ENCODE data around the gene MMAB. TPM values are rescaled to one million over a fixed set of nuclear protein-coding genes. Genes with fewer than 3 reads are reported as not detected.
A peak's percentile ranks its signal among the peaks of the same experiment; 100 is the strongest.

The MMAB gene
- total and polyA plus RNA-seq, 5 donors from 2014 or later: 6.8 to 22.4 (median 21.9) TPM

- H3K36me3 ChIP-seq (ENCODE audit: control insufficient read depth, insufficient read depth, low read length): peaks cover 42% of the 10 kb centered on the region
- DNase-seq: no peak
- Mint-ChIP-seq H3K4me1 (no peaks in the 10 kb centered on the region), H3K9me3 (no peaks in the 10 kb centered on the region), H3K4me3 (no peak overlapping the region), H3K27ac (no peak overlapping the region), H3K27me3 (no peaks in the 10 kb centered on the region), H3K36me3 (peaks cover 41% of the 10 kb centered on the region)
- H3K4me1 ChIP-seq (ENCODE audit: control insufficient read depth, insufficient read depth, low read length, poor library complexity, severe bottlenecking): no peaks in the 10 kb centered on the region
- H3K4me3 ChIP-seq (ENCODE audit: low read depth, low read length): no peak overlapping the region
- no peaks in the 10 kb centered on the region for H3K27me3 ChIP-seq (ENCODE audit: control insufficient read depth, insufficient read depth, low read length)
- H3K9me3 ChIP-seq (ENCODE audit: control insufficient read depth in 2 of 2, low read length in 2 of 2): no peaks in the 10 kb centered on the region
- no peak overlapping the region for H3K27ac ChIP-seq (ENCODE audit: insufficient read depth, low read length, poor library complexity, severe bottlenecking)
- no peak for ATAC-seq (ENCODE audit: low read depth in 2 of 2)
These were observed 7.5 kb upstream of the MMAB start for GRCh38 chr12:109580684-109581333.

- H3K36me3 ChIP-seq (ENCODE audit: control insufficient read depth, insufficient read depth, low read length): peaks cover 42% of the 10 kb centered on the region
- H3K36me3 Mint-ChIP-seq: peaks cover 41% of the 10 kb centered on the region
- no peak overlapping the region for H3K27ac Mint-ChIP-seq
These were observed 7.0 kb upstream of the MMAB start for GRCh38 chr12:109580272-109580671.

GRCh38 chr12:109579639-109580038 is 6.3 kb upstream of the MMAB start:
- peaks cover 42% of the 10 kb centered on the region for H3K36me3 ChIP-seq (ENCODE audit: control insufficient read depth, insufficient read depth, low read length)
- H3K4me3 Mint-ChIP-seq: no peak overlapping the region
- H3K4me1 ChIP-seq (ENCODE audit: control insufficient read depth, insufficient read depth, low read length, poor library complexity, severe bottlenecking): peaks cover 2% of the 10 kb centered on the region
- H3K9me3 ChIP-seq (ENCODE audit: control insufficient read depth in 2 of 2, low read length in 2 of 2): no peaks in the 10 kb centered on the region
- peaks cover 41% of the 10 kb centered on the region for H3K36me3 Mint-ChIP-seq
- H3K27me3 Mint-ChIP-seq: no peaks in the 10 kb centered on the region
- DNase-seq: no peak
- H3K4me3 ChIP-seq (ENCODE audit: low read depth, low read length): no peak overlapping the region
- H3K4me1 Mint-ChIP-seq: peaks cover 0 to 5% (median 5%) of the 10 kb centered on the region in 4 donors
- H3K27ac ChIP-seq (ENCODE audit: insufficient read depth, low read length, poor library complexity, severe bottlenecking): no peak overlapping the region
- H3K27ac Mint-ChIP-seq: no peak overlapping the region
- no peaks in the 10 kb centered on the region for H3K9me3 Mint-ChIP-seq
- ATAC-seq (ENCODE audit: low read depth in 2 of 2): no peak
- H3K27me3 ChIP-seq (ENCODE audit: control insufficient read depth, insufficient read depth, low read length): no peaks in the 10 kb centered on the region

More at GRCh38 chr12:109580272-109580671, 7.0 kb upstream of the MMAB start:
- no peak overlapping the region for H3K27ac ChIP-seq (ENCODE audit: insufficient read depth, low read length, poor library complexity, severe bottlenecking)
- no peak overlapping the region for H3K4me3 Mint-ChIP-seq
- no peaks in the 10 kb centered on the region for H3K4me1 ChIP-seq (ENCODE audit: control insufficient read depth, insufficient read depth, low read length, poor library complexity, severe bottlenecking)
- H3K9me3 ChIP-seq (ENCODE audit: control insufficient read depth in 2 of 2, low read length in 2 of 2): no peaks in the 10 kb centered on the region
- H3K4me1 Mint-ChIP-seq: no peaks in the 10 kb centered on the region
- DNase-seq (no peak), ATAC-seq (ENCODE audit: low read depth in 2 of 2) (no peak)
- no peaks in the 10 kb centered on the region for H3K27me3 ChIP-seq (ENCODE audit: control insufficient read depth, insufficient read depth, low read length)
- H3K9me3 Mint-ChIP-seq: no peaks in the 10 kb centered on the region
- H3K4me3 ChIP-seq (ENCODE audit: low read depth, low read length): no peak overlapping the region
- H3K27me3 Mint-ChIP-seq: no peaks in the 10 kb centered on the region

- no peaks in the 10 kb centered on the region for H3K9me3 ChIP-seq (ENCODE audit: control insufficient read depth in 2 of 2, low read length in 2 of 2)
- H3K4me1 ChIP-seq (ENCODE audit: control insufficient read depth, insufficient read depth, low read length, poor library complexity, severe bottlenecking): peaks cover 10% of the 10 kb centered on the region
- no peak for DNase-seq
- no peak overlapping the region for H3K27ac ChIP-seq (ENCODE audit: insufficient read depth, low read length, poor library complexity, severe bottlenecking)
- no peaks in the 10 kb centered on the region for H3K27me3 ChIP-seq (ENCODE audit: control insufficient read depth, insufficient read depth, low read length)
- Mint-ChIP-seq H3K4me3 (no peak overlapping the region), H3K9me3 (no peaks in the 10 kb centered on the region), H3K4me1 (peaks cover 0 to 17% (median 15%) of the 10 kb centered on the region in 4 donors), H3K36me3 (peaks cover 36% of the 10 kb centered on the region), H3K27ac (no peak overlapping the region), H3K27me3 (no peaks in the 10 kb centered on the region)
- no peak for ATAC-seq (ENCODE audit: low read depth in 2 of 2)
- no peak overlapping the region for H3K4me3 ChIP-seq (ENCODE audit: low read depth, low read length)
- peaks cover 40% of the 10 kb centered on the region for H3K36me3 ChIP-seq (ENCODE audit: control insufficient read depth, insufficient read depth, low read length)
These were observed 5.1 kb upstream of the MMAB start for GRCh38 chr12:109578330-109578927.

- H3K27me3 Mint-ChIP-seq: no peaks in the 10 kb centered on the region
- no peak overlapping the region for H3K27ac ChIP-seq (ENCODE audit: insufficient read depth, low read length, poor library complexity, severe bottlenecking)
- peaks cover 10% of the 10 kb centered on the region for H3K4me1 ChIP-seq (ENCODE audit: control insufficient read depth, insufficient read depth, low read length, poor library complexity, severe bottlenecking)
- ATAC-seq (ENCODE audit: low read depth in 2 of 2) (no peak), DNase-seq (no peak)
- no peak overlapping the region for H3K4me3 Mint-ChIP-seq
- peaks cover 40% of the 10 kb centered on the region for H3K36me3 ChIP-seq (ENCODE audit: control insufficient read depth, insufficient read depth, low read length)
- no peak overlapping the region for H3K4me3 ChIP-seq (ENCODE audit: low read depth, low read length)
- peaks cover 5 to 25% (median 21%) of the 10 kb centered on the region in 4 donors for H3K4me1 Mint-ChIP-seq
- H3K27ac Mint-ChIP-seq: no peak overlapping the region
- no peaks in the 10 kb centered on the region for H3K27me3 ChIP-seq (ENCODE audit: control insufficient read depth, insufficient read depth, low read length)
- H3K9me3 ChIP-seq (ENCODE audit: control insufficient read depth in 2 of 2, low read length in 2 of 2): no peaks in the 10 kb centered on the region
- no peaks in the 10 kb centered on the region for H3K9me3 Mint-ChIP-seq
- peaks cover 40% of the 10 kb centered on the region for H3K36me3 Mint-ChIP-seq
These were observed 4.0 kb upstream of the MMAB start for GRCh38 chr12:109577311-109577710.

GRCh38 chr12:109575683-109576082 is 2.4 kb upstream of the MMAB start:
- H3K9me3 ChIP-seq (ENCODE audit: control insufficient read depth in 2 of 2, low read length in 2 of 2): no peaks in the 10 kb centered on the region
- peak overlapping the region in 2 of 4 donors; percentile 9 to 92 for H3K4me3 Mint-ChIP-seq
- no peak overlapping the region for H3K27ac ChIP-seq (ENCODE audit: insufficient read depth, low read length, poor library complexity, severe bottlenecking)
- no peaks in the 10 kb centered on the region for H3K9me3 Mint-ChIP-seq
- H3K27me3 ChIP-seq (ENCODE audit: control insufficient read depth, insufficient read depth, low read length): no peaks in the 10 kb centered on the region
- H3K27ac Mint-ChIP-seq: no peak overlapping the region
- peaks cover 10% of the 10 kb centered on the region for H3K4me1 ChIP-seq (ENCODE audit: control insufficient read depth, insufficient read depth, low read length, poor library complexity, severe bottlenecking)
- H3K4me1 Mint-ChIP-seq: peaks cover 5 to 32% (median 24%) of the 10 kb centered on the region in 4 donors
- no peak for DNase-seq
- H3K27me3 Mint-ChIP-seq: no peaks in the 10 kb centered on the region
- peaks cover 31% of the 10 kb centered on the region for H3K36me3 Mint-ChIP-seq
- no peak for ATAC-seq (ENCODE audit: low read depth in 2 of 2)
- no peak overlapping the region for H3K4me3 ChIP-seq (ENCODE audit: low read depth, low read length)
- peaks cover 29% of the 10 kb centered on the region for H3K36me3 ChIP-seq (ENCODE audit: control insufficient read depth, insufficient read depth, low read length)

- Histone ChIP-seq H3K4me1 (ENCODE audit: control insufficient read depth, insufficient read depth, low read length, poor library complexity, severe bottlenecking) (peaks cover 10% of the 10 kb centered on the region), H3K4me3 (ENCODE audit: low read depth, low read length) (peak overlapping the region; percentile 95), H3K27ac (ENCODE audit: insufficient read depth, low read length, poor library complexity, severe bottlenecking) (peak overlapping the region; percentile 92), H3K36me3 (ENCODE audit: control insufficient read depth, insufficient read depth, low read length) (peaks cover 20% of the 10 kb centered on the region), H3K9me3 (ENCODE audit: control insufficient read depth in 2 of 2, low read length in 2 of 2) (no peaks in the 10 kb centered on the region), H3K27me3 (ENCODE audit: control insufficient read depth, insufficient read depth, low read length) (no peaks in the 10 kb centered on the region)
- Mint-ChIP-seq H3K4me3 (peak overlapping the region; percentile 92 to 97 (median 93)), H3K36me3 (peaks cover 22% of the 10 kb centered on the region), H3K27me3 (no peaks in the 10 kb centered on the region), H3K9me3 (no peaks in the 10 kb centered on the region), H3K4me1 (peaks cover 5 to 32% (median 24%) of the 10 kb centered on the region in 4 donors), H3K27ac (peak overlapping the region; percentile 84 to 97 (median 96))
- DNase-seq (no peak), ATAC-seq (ENCODE audit: low read depth in 2 of 2) (no peak)
These were observed 575 bp upstream of the MMAB start for GRCh38 chr12:109573914-109574244.

- peaks cover 10% of the 10 kb centered on the region for H3K4me1 ChIP-seq (ENCODE audit: control insufficient read depth, insufficient read depth, low read length, poor library complexity, severe bottlenecking)
- peak overlapping the region; percentile 92 to 97 (median 93) for H3K4me3 Mint-ChIP-seq
- H3K27ac ChIP-seq (ENCODE audit: insufficient read depth, low read length, poor library complexity, severe bottlenecking): peak overlapping the region; percentile 92
- peaks cover 19% of the 10 kb centered on the region for H3K36me3 Mint-ChIP-seq
- peaks cover 15% of the 10 kb centered on the region for H3K36me3 ChIP-seq (ENCODE audit: control insufficient read depth, insufficient read depth, low read length)
- DNase-seq: no peak
- peak overlapping the region; percentile 84 to 97 (median 96) for H3K27ac Mint-ChIP-seq
- H3K27me3 ChIP-seq (ENCODE audit: control insufficient read depth, insufficient read depth, low read length): no peaks in the 10 kb centered on the region
- H3K27me3 Mint-ChIP-seq: no peaks in the 10 kb centered on the region
- peaks cover 5 to 32% (median 24%) of the 10 kb centered on the region in 4 donors for H3K4me1 Mint-ChIP-seq
- H3K9me3 Mint-ChIP-seq: no peaks in the 10 kb centered on the region
- ATAC-seq (ENCODE audit: low read depth in 2 of 2): no peak
- H3K9me3 ChIP-seq (ENCODE audit: control insufficient read depth in 2 of 2, low read length in 2 of 2): no peaks in the 10 kb centered on the region
- H3K4me3 ChIP-seq (ENCODE audit: low read depth, low read length): peak overlapping the region; percentile 57
These were observed 828 bp downstream of the MMAB start for GRCh38 chr12:109572506-109572845.
